NK-92 treated with Interleukin-12 subunit alpha and Interleukin-12 subunit beta, amount 100 ng/mL, for 24 hours (cell line): ENCODE measurements around the gene NTN5.

Source experiments
- DNase-seq: peaks from one replicate; lab custom pipeline; 2025; lab: John Stamatoyannopoulos, UW

NTN5 gene

DNA sequence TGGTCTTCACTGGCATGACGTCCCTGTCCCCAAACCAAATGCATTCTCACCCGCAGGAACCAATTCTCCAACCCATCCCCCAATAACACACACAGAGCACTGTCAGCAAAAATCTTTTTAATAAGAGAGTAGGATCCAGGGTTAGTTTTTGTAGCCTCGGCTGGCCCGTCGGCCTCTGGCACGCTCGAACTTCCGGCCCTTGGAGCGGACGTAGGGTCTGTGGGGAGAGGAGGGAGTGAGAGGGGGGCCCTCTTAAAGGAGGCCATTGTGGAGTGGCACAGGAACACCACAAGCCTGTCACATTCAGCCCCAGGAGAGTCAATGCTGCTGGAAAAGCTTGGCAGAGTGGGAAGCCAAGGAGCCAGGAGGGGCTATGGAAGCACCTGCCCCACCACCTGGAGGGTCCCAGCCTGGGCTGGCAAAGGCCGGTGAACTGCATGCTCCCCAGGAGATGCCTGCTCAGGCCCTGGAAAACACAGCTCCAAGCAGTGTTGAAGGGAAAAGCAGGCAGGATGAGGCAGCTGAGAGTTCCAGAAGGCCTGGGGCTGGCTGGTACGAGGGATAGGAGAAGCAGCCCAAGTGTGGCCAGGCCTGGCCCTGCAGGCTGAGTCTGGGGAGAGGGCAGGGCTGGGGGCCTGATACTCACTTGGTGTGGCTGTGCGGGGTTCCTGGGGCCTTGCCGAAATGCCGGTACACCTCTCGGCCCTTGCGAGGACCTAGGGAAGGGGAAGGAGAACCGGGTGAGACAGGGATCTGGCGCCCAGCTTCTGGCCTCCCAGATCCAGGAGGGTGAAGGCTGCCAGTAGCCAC is 57.4 kb downstream of the NTN5 start:
- DNase-seq = no peak

DNA sequence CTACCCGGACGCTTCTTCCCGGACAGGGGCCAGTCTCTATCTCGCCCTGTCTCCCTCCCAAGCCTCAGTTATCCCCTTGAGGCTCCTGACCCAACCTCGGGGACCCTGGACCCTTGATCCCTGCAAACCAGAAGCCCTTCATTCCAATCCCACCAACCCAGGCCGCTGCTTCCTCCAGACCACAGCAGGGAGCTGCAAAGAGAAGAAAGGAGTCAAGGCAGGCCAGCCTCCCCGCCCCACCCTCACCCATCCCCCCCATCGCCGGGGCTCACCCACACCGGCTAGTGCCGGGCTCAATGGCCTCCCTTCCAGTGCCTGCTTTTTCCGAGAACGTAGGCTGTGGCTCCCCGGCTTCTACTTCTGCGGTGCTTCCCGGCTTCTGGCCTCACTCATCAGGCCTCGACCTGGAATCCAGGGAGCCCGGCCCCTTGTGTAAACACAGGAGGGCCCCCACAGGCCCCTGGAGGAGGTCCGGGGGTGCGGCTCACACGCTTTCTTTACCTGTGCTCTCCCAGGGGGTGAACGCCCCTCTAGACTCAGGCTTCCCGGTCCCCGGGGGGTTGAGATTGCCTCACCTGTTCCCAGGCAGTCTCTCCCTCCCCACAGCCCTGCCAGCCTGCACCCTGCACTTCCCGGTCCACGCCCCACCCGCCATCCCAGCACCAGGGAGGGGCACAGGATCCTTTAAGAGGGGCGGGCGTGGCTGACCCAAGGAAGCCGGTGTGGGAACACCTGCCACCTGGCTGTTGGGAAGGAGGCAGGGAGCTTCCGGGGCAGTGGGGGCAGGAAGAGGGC is 58.2 kb downstream of the NTN5 start, which contains the start of gene FAM83E:
TSS of gene FAM83E (minus strand) at position 641 of the 795 bp plus-strand sequence. CDS start 1,704 bp downstream, outside the sequence.
- no peak for DNase-seq

- no peak for DNase-seq
These were observed 58.9 kb downstream of the NTN5 start for GRCh38 chr19:48613852-48614435.

GRCh38 chr19:48613024-48613851 is 59.6 kb downstream of the NTN5 start:
- no peak for DNase-seq

DNA sequence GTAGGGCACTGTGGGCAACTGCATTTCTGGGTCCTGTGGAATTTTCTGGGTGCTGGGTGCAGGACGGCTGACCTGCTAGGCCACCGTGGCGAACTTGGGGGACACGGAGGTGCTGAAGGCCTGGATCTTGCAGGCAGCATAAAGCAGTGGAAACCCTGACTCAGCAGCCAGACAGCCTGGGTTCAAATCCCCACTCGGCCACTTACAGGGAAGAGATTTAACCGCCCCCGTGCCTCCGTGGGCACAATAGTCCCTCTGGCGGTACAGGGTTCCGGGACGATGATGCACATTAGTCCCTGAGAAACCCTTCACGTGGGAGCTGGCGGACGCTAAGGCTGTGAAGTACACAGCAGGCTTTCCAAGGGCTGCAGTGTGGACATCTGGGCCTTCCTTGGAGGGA is 60.9 kb downstream of the NTN5 start:
- no peak for DNase-seq
